ENCODE measurements around the gene MORC2. TPM values are rescaled to one million over a fixed set of nuclear protein-coding genes. Genes with fewer than 3 reads are reported as not detected.

Gene MORC2
- total and polyA plus RNA-seq, 9 of the 15 experiments (the other 6 are each of a cell fraction or from before 2014, with no cell fraction given) = 3.3 to 34.7 (median 16.7) TPM

DNA sequence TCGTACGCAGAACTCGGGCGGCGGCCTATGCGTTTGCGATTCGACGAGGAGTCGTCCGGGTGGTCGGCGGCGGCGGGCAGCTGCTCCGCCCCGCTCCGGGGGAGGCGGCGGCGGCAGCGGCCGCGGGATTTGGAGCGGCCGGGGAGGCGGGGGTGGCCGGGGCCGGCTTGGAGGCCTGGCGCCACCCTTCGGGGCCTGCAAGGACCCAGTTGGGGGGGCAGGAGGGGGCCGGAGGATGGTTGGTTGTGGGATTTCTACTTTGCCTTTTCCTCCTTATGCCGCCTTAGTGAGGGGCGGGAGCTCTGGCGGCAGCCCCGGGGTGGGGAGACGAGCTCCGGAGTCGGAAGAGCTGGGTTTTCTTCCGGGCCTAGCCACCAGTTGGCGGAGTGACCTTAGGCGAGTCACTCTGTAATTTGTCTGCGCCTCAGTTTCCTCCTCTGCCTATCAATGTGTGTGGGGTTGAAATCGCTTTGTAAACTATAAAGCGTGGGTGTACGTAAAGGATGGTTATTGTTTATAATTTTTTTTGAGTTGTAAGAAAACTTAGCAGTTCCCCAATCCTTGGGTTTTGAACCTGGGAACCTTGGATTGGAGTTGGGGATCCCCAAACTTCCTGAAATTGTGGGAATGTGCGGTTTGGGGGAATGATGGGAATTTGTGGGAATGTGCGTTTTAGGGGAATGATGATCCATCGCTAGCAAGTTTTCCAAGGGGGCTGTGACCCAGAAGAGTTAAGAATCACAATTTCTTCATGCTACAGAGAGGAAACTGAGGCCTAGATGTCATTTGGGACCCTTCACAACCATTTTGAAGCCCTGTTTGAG, 1.2 kb upstream of the MORC2 start (continued):
- no peak for TF ChIP-seq JUN (IDR thresholded peaks at IDR 0.05; ENCODE audit: borderline replicate concordance, low read depth, low read length)
- TF ChIP-seq JUN (CRISPR knock-in tag; IDR thresholded peaks at IDR 0.05; ENCODE audit: borderline replicate concordance) = no peak
- no peak for TF ChIP-seq ZNF124 (CRISPR knock-in tag; IDR thresholded peaks at IDR 0.05)
- TF ChIP-seq, protein P1, sequence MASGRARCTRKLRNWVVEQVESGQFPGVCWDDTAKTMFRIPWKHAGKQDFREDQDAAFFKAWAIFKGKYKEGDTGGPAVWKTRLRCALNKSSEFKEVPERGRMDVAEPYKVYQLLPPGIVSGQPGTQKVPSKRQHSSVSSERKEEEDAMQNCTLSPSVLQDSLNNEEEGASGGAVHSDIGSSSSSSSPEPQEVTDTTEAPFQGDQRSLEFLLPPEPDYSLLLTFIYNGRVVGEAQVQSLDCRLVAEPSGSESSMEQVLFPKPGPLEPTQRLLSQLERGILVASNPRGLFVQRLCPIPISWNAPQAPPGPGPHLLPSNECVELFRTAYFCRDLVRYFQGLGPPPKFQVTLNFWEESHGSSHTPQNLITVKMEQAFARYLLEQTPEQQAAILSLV (tag; IDR thresholded peaks at IDR 0.05) = no peak
- TF ChIP-seq, protein P2, sequence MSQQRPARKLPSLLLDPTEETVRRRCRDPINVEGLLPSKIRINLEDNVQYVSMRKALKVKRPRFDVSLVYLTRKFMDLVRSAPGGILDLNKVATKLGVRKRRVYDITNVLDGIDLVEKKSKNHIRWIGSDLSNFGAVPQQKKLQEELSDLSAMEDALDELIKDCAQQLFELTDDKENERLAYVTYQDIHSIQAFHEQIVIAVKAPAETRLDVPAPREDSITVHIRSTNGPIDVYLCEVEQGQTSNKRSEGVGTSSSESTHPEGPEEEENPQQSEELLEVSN (IDR thresholded peaks at IDR 0.05; ENCODE audit: borderline replicate concordance in 1 of 2, extremely low read depth in 1 of 2, insufficient read depth in 1 of 2, insufficient read length in 1 of 2, low read depth in 1 of 2, low read length in 1 of 2, poor library complexity in 1 of 2, severe bottlenecking in 1 of 2) = peak in 1 of 2 experiments; percentile 7
- TF ChIP-seq, protein P3, sequence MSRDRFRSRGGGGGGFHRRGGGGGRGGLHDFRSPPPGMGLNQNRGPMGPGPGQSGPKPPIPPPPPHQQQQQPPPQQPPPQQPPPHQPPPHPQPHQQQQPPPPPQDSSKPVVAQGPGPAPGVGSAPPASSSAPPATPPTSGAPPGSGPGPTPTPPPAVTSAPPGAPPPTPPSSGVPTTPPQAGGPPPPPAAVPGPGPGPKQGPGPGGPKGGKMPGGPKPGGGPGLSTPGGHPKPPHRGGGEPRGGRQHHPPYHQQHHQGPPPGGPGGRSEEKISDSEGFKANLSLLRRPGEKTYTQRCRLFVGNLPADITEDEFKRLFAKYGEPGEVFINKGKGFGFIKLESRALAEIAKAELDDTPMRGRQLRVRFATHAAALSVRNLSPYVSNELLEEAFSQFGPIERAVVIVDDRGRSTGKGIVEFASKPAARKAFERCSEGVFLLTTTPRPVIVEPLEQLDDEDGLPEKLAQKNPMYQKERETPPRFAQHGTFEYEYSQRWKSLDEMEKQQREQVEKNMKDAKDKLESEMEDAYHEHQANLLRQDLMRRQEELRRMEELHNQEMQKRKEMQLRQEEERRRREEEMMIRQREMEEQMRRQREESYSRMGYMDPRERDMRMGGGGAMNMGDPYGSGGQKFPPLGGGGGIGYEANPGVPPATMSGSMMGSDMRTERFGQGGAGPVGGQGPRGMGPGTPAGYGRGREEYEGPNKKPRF (IDR thresholded peaks at IDR 0.05; ENCODE audit: low read depth, low read length) = no peak
- TF ChIP-seq, protein P4, sequence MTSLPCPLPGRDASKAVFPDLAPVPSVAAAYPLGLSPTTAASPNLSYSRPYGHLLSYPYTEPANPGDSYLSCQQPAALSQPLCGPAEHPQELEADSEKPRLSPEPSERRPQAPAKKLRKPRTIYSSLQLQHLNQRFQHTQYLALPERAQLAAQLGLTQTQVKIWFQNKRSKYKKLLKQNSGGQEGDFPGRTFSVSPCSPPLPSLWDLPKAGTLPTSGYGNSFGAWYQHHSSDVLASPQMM (CRISPR knock-in tag; IDR thresholded peaks at IDR 0.05) = no peak
- TF ChIP-seq, protein P5, sequence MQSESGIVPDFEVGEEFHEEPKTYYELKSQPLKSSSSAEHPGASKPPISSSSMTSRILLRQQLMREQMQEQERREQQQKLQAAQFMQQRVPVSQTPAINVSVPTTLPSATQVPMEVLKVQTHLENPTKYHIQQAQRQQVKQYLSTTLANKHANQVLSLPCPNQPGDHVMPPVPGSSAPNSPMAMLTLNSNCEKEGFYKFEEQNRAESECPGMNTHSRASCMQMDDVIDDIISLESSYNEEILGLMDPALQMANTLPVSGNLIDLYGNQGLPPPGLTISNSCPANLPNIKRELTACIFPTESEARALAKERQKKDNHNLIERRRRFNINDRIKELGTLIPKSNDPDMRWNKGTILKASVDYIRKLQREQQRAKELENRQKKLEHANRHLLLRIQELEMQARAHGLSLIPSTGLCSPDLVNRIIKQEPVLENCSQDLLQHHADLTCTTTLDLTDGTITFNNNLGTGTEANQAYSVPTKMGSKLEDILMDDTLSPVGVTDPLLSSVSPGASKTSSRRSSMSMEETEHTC (IDR thresholded peaks at IDR 0.05) = no peak
- TF ChIP-seq CBX5 (IDR thresholded peaks at IDR 0.05; ENCODE audit: borderline replicate concordance, low read depth) = no peak
- no peak for TF ChIP-seq ZNF551 (CRISPR knock-in tag; IDR thresholded peaks at IDR 0.05)
- TF ChIP-seq, protein P6, sequence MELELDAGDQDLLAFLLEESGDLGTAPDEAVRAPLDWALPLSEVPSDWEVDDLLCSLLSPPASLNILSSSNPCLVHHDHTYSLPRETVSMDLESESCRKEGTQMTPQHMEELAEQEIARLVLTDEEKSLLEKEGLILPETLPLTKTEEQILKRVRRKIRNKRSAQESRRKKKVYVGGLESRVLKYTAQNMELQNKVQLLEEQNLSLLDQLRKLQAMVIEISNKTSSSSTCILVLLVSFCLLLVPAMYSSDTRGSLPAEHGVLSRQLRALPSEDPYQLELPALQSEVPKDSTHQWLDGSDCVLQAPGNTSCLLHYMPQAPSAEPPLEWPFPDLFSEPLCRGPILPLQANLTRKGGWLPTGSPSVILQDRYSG (tag; conservative IDR thresholded peaks at IDR 0.05; ENCODE audit: low read depth) = no peak
- no peak for TF ChIP-seq ZNF57 (CRISPR knock-in tag; IDR thresholded peaks at IDR 0.05)
- no peak for TF ChIP-seq ETV6 (IDR thresholded peaks at IDR 0.05; ENCODE audit: borderline replicate concordance in 1 of 2, low read depth in 2 of 2, low read length in 1 of 2)
- TF ChIP-seq ETV6 (CRISPR knock-in tag; IDR thresholded peaks at IDR 0.05; ENCODE audit: borderline replicate concordance) = no peak
- TF ChIP-seq ZNF79 (CRISPR knock-in tag; IDR thresholded peaks at IDR 0.05; ENCODE audit: low read depth) = no peak
- no peak for TF ChIP-seq NFE2 (IDR thresholded peaks at IDR 0.05; ENCODE audit: low read depth)
- TF ChIP-seq, protein P7, sequence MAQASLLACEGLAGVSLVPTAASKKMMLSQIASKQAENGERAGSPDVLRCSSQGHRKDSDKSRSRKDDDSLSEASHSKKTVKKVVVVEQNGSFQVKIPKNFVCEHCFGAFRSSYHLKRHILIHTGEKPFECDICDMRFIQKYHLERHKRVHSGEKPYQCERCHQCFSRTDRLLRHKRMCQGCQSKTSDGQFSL (CRISPR knock-in tag; IDR thresholded peaks at IDR 0.05) = peak; percentile 91
- TF ChIP-seq, protein P7 (tag; IDR thresholded peaks at IDR 0.05) = peak in 1 of 2 experiments; percentile 74; a peak in 1 of 4 replicates

Data from K562 (cell line).